Muscle layer of colon (tissue), 2 donors: ENCODE results near the gene PDCD7.
"Not testable (repeated sequence)": the region's sequence is repeated elsewhere in the genome, so short reads cannot be mapped to it uniquely, and the experiment has no call there.

ENCODE experiments used
- H3K27ac ChIP-seq: one replicate; pipeline ENCODE4 v1.7.0; 2013; ENCODE audit warnings: low read depth, mild to moderate bottlenecking, low read length, moderate library complexity
- H3K27me3 ChIP-seq, 2 donors: one replicate each; pipeline ENCODE4 v1.7.0; 2013; ENCODE audit warnings: low read length in 2 of 2, mild to moderate bottlenecking in 2 of 2; ENCODE audit not compliant: insufficient read depth in 2 of 2, control insufficient read depth in 1 of 2
- H3K36me3 ChIP-seq: one replicate; pipeline ENCODE4 v1.7.0; 2013; ENCODE audit warnings: mild to moderate bottlenecking, low read length; ENCODE audit not compliant: insufficient read depth
- H3K4me1 ChIP-seq: one replicate; pipeline ENCODE4 v1.7.0; 2013; ENCODE audit warnings: mild to moderate bottlenecking, low read length; ENCODE audit not compliant: insufficient read depth
- H3K4me3 ChIP-seq, 2 donors: one replicate each; pipeline ENCODE4 v1.7.0; 2013; ENCODE audit warnings: low read length in 2 of 2, low read depth in 1 of 2, mild to moderate bottlenecking in 1 of 2, moderate library complexity in 1 of 2
- H3K9ac ChIP-seq: one replicate; pipeline ENCODE4 v1.7.0; 2013; ENCODE audit warnings: low read length
- H3K9me3 ChIP-seq: one replicate; pipeline ENCODE4 v1.7.0; 2013; ENCODE audit warnings: mild to moderate bottlenecking, low read length
- donor health status: abdominal sarcoma.
- donor health status: Adenocarcinoma of cecum.

Gene PDCD7

DNA sequence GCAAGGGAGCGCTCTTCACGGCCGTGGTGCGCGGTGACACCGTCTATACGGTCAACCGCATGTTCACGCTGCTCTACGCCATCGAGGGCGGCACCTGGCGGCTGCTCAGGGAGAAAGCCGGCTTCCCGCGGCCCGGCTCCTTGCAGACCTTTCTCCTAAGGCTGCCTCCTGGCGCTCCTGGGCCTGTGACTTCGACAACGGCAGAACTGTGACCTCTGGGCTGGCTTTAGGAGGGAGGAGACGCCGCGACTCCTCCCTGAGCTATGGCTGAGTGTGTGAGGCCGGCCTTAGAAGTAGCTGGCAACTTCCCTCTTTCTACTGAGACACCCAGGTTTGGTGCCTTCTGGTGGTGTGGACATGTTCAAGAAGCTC is 55.6 kb downstream of the PDCD7 start:
- no peak overlapping the region for H3K27ac ChIP-seq
- no peak overlapping the region for H3K9ac ChIP-seq
- no peaks in the 10 kb centered on the region for H3K36me3 ChIP-seq
- H3K4me1 ChIP-seq = peaks cover 26% of the 10 kb centered on the region
- no peaks in the 10 kb centered on the region for H3K9me3 ChIP-seq
- H3K4me3 ChIP-seq = no peak overlapping the region
- H3K27me3 ChIP-seq = peaks cover 0 to 8% of the 10 kb centered on the region in 2 donors

GRCh38 chr15:65077291-65077980 is 56.2 kb downstream of the PDCD7 start:
- Histone ChIP-seq H3K27me3 (peaks cover 0 to 8% of the 10 kb centered on the region in 2 donors), H3K27ac (no peak overlapping the region), H3K4me1 (peaks cover 21% of the 10 kb centered on the region), H3K9ac (no peak overlapping the region), H3K9me3 (no peaks in the 10 kb centered on the region), H3K36me3 (no peaks in the 10 kb centered on the region), H3K4me3 (no peak overlapping the region)

DNA sequence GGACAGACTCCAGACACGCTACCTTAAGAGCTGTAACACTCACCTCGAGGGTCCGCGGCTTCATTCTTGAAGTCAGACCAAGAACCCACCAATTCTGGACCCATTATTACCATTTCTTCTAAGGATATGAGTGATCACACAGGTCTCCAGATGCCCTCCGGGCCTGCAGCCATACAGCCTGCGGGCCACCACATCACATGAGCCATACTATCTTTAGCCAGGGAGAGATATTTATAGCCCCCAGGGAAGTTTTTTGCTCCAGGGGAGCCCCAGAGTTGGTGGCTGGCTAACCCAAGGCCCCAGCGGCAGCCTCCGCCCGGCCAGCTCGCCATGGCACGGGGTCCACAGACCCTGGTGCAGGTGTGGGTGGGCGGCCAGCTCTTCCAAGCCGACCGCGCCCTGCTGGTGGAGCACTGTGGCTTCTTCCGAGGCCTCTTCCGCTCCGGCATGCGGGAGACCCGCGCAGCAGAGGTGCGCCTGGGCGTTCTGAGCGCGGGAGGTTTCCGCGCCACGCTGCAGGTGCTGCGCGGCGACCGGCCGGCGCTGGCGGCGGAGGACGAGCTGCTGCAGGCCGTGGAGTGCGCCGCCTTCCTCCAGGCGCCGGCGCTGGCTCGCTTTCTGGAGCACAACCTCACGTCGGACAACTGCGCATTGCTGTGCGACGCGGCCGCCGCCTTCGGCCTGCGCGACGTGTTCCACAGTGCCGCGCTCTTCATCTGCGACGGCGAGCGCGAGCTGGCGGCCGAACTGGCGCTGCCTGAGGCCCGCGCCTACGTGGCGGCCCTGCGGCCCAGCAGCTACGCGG is 56.9 kb downstream of the PDCD7 start, which contains the start of gene KBTBD13:
KBTBD13 (plus strand) TSS at position 261 of the 805 bp plus-strand sequence; CDS start at position 331, 70 bp downstream.
- Histone ChIP-seq H3K27me3 (peaks cover 0 to 8% of the 10 kb centered on the region in 2 donors), H3K4me3 (no peak within 1 kb of the TSS), H3K36me3 (no peaks in the 10 kb centered on the region), H3K9ac (no peak within 1 kb of the TSS), H3K9me3 (no peaks in the 10 kb centered on the region), H3K4me1 (peaks cover 21% of the 10 kb centered on the region), H3K27ac (no peak within 1 kb of the TSS)

GRCh38 chr15:65075607-65076395 is 57.8 kb downstream of the PDCD7 start:
- not testable (repeated sequence) for H3K9me3 ChIP-seq, H3K27ac ChIP-seq, H3K4me3 ChIP-seq, H3K9ac ChIP-seq, H3K36me3 ChIP-seq, H3K27me3 ChIP-seq
- peaks cover 22% of the 10 kb centered on the region for H3K4me1 ChIP-seq

GRCh38 chr15:65074946-65075345 is 58.7 kb downstream of the PDCD7 start:
- not testable (repeated sequence) for H3K27me3 ChIP-seq, H3K9me3 ChIP-seq, H3K27ac ChIP-seq, H3K36me3 ChIP-seq, H3K9ac ChIP-seq, H3K4me3 ChIP-seq
- H3K4me1 ChIP-seq = peaks cover 30% of the 10 kb centered on the region

- no peaks in the 10 kb centered on the region for H3K36me3 ChIP-seq
- H3K27me3 ChIP-seq = peaks cover 0 to 8% of the 10 kb centered on the region in 2 donors
- H3K4me3 ChIP-seq = no peak overlapping the region
- no peaks in the 10 kb centered on the region for H3K9me3 ChIP-seq
- H3K27ac ChIP-seq = no peak overlapping the region
- no peak overlapping the region for H3K9ac ChIP-seq
- H3K4me1 ChIP-seq = peaks cover 45% of the 10 kb centered on the region
Measured at GRCh38 chr15:65072617-65073016, 61.0 kb downstream of the PDCD7 start.

DNA sequence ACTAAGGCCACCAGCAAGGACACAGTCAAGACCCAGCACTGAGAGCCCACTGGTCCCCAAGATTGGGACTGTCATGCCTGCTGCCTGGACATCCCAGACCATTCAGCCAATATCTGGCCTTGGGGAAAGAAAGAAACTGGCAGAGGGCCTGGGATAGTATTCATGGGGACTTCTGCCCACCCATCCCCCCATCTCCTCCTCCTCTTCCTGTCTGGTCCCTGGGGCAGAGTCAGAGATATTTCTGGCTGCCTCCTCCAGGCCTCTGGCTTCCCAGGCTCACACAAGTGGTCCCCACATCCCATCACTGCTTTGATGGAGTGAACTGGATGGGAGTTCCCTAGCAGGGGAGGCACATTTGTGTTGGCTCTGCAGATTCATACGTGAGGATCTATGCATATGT is 61.6 kb downstream of the PDCD7 start:
- no peak overlapping the region for H3K27ac ChIP-seq
- no peaks in the 10 kb centered on the region for H3K9me3 ChIP-seq
- no peak overlapping the region for H3K9ac ChIP-seq
- H3K4me3 ChIP-seq = no peak overlapping the region
- peaks cover 0 to 2% of the 10 kb centered on the region in 2 donors for H3K27me3 ChIP-seq
- no peaks in the 10 kb centered on the region for H3K36me3 ChIP-seq
- H3K4me1 ChIP-seq = peaks cover 45% of the 10 kb centered on the region

GRCh38 chr15:65071381-65071811 is 62.2 kb downstream of the PDCD7 start:
- Histone ChIP-seq H3K36me3 (no peaks in the 10 kb centered on the region), H3K9ac (no peak overlapping the region), H3K9me3 (no peaks in the 10 kb centered on the region), H3K4me3 (no peak overlapping the region), H3K4me1 (peaks cover 45% of the 10 kb centered on the region), H3K27ac (peak overlapping the region; percentile 48), H3K27me3 (no peaks in the 10 kb centered on the region)

GRCh38 chr15:65069779-65070546 is 63.6 kb downstream of the PDCD7 start:
- H3K27me3 ChIP-seq = no peaks in the 10 kb centered on the region
- H3K4me3 ChIP-seq = no peak overlapping the region
- H3K27ac ChIP-seq = peak overlapping the region; percentile 72
- no peaks in the 10 kb centered on the region for H3K9me3 ChIP-seq
- no peak overlapping the region for H3K9ac ChIP-seq
- H3K36me3 ChIP-seq = peaks cover 5% of the 10 kb centered on the region
- peaks cover 54% of the 10 kb centered on the region for H3K4me1 ChIP-seq

- Histone ChIP-seq H3K9me3 (no peaks in the 10 kb centered on the region), H3K9ac (no peak overlapping the region), H3K4me3 (no peak overlapping the region), H3K27me3 (no peaks in the 10 kb centered on the region), H3K27ac (peak overlapping the region; percentile 72), H3K36me3 (peaks cover 7% of the 10 kb centered on the region), H3K4me1 (peaks cover 58% of the 10 kb centered on the region)
Measured at GRCh38 chr15:65069179-65069578, 64.4 kb downstream of the PDCD7 start.

- Histone ChIP-seq H3K9me3 (no peaks in the 10 kb centered on the region), H3K27me3 (no peaks in the 10 kb centered on the region), H3K36me3 (peaks cover 15% of the 10 kb centered on the region), H3K27ac (peak overlapping the region; percentile 72), H3K4me3 (peak overlapping the region in 1 of 2 donors; percentile 86), H3K4me1 (peaks cover 58% of the 10 kb centered on the region), H3K9ac (no peak overlapping the region)
Measured at GRCh38 chr15:65068403-65068788, 65.2 kb downstream of the PDCD7 start.
